PC-3 (cell line): Measurements from ENCODE around the gene IL36B. TPM values are rescaled to one million over a fixed set of nuclear protein-coding genes. Genes with fewer than 3 reads are reported as not detected.

Experiments
- ATAC-seq: fragments of 200-7000 bp; cut with Tn5 transposase; 2 replicates; pipeline ENCODE4 v1.9.1; 2020; ENCODE audit warnings: mild to moderate bottlenecking, moderate library complexity
- Bru-seq: library from RNA; stranded (reverse); fragments of 400-500 nt; gene quantifications from one replicate; lab custom pipeline; 2021; lab: Mats Ljungman, UMichigan
- BruChase-seq, 2 experiments: library from RNA; stranded (reverse); fragments of 400-500 nt; gene quantifications; one replicate each; lab custom pipeline; 2021; lab: Mats Ljungman, UMichigan
- BruUV-seq: library from RNA; stranded (reverse); fragments of 400-500 nt; replicated peaks from 2 replicates; lab custom pipeline; 2021; lab: Mats Ljungman, UMichigan
- CTCF ChIA-PET: fragments of 300-600 bp; sonication (Branson Sonifier 250); formaldehyde crosslinking; loops from one replicate; lab custom pipeline; 2022; ENCODE audit warnings: antibody characterized with exemption; lab: Charles Lee
- POLR2A ChIA-PET: fragments of 300-600 bp; sonication (Branson Sonifier 250); formaldehyde crosslinking; loops from one replicate; lab custom pipeline; 2022; ENCODE audit warnings: antibody characterized with exemption; ENCODE audit not compliant: unreplicated experiment; lab: Charles Lee
- DNase-seq: peaks from one replicate; pipeline ENCODE4 v3.0.0-alpha.2; 2015
- H2AFZ ChIP-seq: fragments of 300-600 bp; sonication (generic); 2 replicates; pipeline ENCODE4 v1.6.0; 2016; ENCODE audit warnings: antibody characterized with exemption, low read length
- H3F3A ChIP-seq: fragments of 300-600 bp; sonication (generic); one replicate; pipeline ENCODE4 v1.6.0; 2017; ENCODE audit warnings: antibody characterized with exemption, low read length, control low read depth, mild to moderate bottlenecking; ENCODE audit not compliant: unreplicated experiment
- H3K27ac ChIP-seq: fragments of 300-600 bp; sonication (generic); 2 replicates; pipeline ENCODE4 v1.5.1; 2016; ENCODE audit warnings: mild to moderate bottlenecking, low read length
- H3K27me3 ChIP-seq: fragments of 300-600 bp; sonication (generic); 2 replicates; pipeline ENCODE4 v1.6.1; 2016; ENCODE audit warnings: low read length, mixed read lengths
- H3K36me3 ChIP-seq: fragments of 300-600 bp; sonication (generic); 2 replicates; pipeline ENCODE4 v1.6.1; 2016; ENCODE audit warnings: low read depth, mixed run types, low read length, mixed read lengths
- H3K4me1 ChIP-seq: fragments of 300-600 bp; sonication (generic); 2 replicates; pipeline ENCODE4 v1.5.1; 2016; ENCODE audit warnings: low read length; ENCODE audit not compliant: insufficient read depth
- H3K4me2 ChIP-seq: fragments of 300-600 bp; sonication (generic); 2 replicates; pipeline ENCODE4 v1.6.0; 2016; ENCODE audit warnings: low read length
- H3K4me3 ChIP-seq: fragments of 300-600 bp; sonication (generic); 2 replicates; pipeline ENCODE4 v1.5.1; 2016; ENCODE audit warnings: mild to moderate bottlenecking, low read length, mixed read lengths
- H3K79me2 ChIP-seq: fragments of 300-600 bp; sonication (generic); 2 replicates; pipeline ENCODE4 v1.6.1; 2017; ENCODE audit warnings: low read length, mixed read lengths
- H3K9ac ChIP-seq: fragments of 300-600 bp; sonication (generic); 2 replicates; pipeline ENCODE4 v1.6.0; 2016; ENCODE audit warnings: mild to moderate bottlenecking, low read length
- H3K9me2 ChIP-seq: fragments of 300-600 bp; sonication (generic); replicated peaks from 2 replicates; pipeline ENCODE4 v1.6.1; 2016; ENCODE audit warnings: mixed run types, low read length, mixed read lengths
- H3K9me3 ChIP-seq: fragments of 300-600 bp; sonication (generic); 2 replicates; pipeline ENCODE4 v1.6.1; 2016; ENCODE audit warnings: low read length, mixed read lengths
- H4K20me1 ChIP-seq: fragments of 300-600 bp; sonication (generic); 2 replicates; pipeline ENCODE4 v1.6.1; 2016; ENCODE audit warnings: low read length, mixed read lengths
- EZH2 ChIP-seq: fragments of 300-600 bp; sonication (generic); IDR thresholded peaks from one replicate; pipeline ENCODE4 v1.6.1; 2017; ENCODE audit warnings: antibody characterized with exemption, mild to moderate bottlenecking, low read length; ENCODE audit not compliant: unreplicated experiment
- EZH2phosphoT487 ChIP-seq: fragments of 300-600 bp; sonication (generic); IDR thresholded peaks from 2 replicates; pipeline ENCODE4 v1.6.1; 2018; ENCODE audit warnings: mild to moderate bottlenecking, antibody characterized with exemption, low read length, borderline replicate concordance
- intact Hi-C: fragments of 100-400 bp; cut with micrococcal nuclease; formaldehyde crosslinking; loops from 2 replicates; pipeline ENCODE4 v1.9.0; 2023
- long read RNA-seq: library from polyadenylated mRNA; unstranded; transcript quantifications from one replicate; pipeline ENCODE4 v2.0.0, GENCODE V29; 2021; ENCODE audit not compliant: unreplicated experiment
- total RNA-seq: library from RNA; depleted of rRNA; stranded (reverse); fragments of >200 nt; gene quantifications from 2 replicates; pipeline ENCODE4 v1.2.3, GENCODE V29; 2014; rRNA removed
- TF ChIP-seq, protein P1 (sequence below): fragments of 300-600 bp; sonication (generic); conservative IDR thresholded peaks from 2 replicates; pipeline ENCODE4 v1.5.1; 2017; ENCODE audit warnings: antibody characterized with exemption, low read depth, mild to moderate bottlenecking, low read length

The IL36B gene
- total RNA-seq (not detected in 2 replicates), Bru-seq, nascent RNA (percentile 8 among the genes with signal in this experiment), BruChase-seq, experiment 1, labeled RNA remaining after a 6-hour chase (percentile 7 among the genes with signal in this experiment), BruChase-seq, experiment 2, labeled RNA remaining after a 2-hour chase (percentile 2 among the genes with signal in this experiment)
- long read RNA-seq: 0 reads

DNA sequence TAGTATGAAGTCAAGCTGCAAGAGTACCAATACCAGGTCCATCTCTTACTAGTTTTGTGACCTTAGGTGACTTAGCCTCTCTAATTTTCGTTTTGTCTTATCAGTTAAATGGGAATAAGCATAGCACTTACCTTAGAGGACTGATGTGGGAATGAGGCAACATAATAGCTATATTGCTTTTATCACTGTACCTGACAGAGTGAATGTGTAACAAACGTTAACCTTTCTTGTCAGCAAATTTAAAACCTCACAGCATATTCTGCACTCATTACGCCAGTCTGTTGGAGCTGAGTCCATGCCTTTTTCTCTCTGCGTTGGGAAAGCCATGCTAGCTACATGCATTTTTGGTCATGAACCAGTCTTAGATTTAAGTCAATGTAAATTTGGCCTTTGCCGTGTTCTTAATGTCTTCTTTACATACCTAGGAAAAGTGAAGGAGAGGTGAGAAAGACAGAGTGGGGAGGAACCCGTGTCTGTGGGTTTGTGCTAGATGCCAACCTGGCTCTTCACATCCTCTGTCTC is at the start of gene IL36B:
IL36B (minus strand) TSS at position 472 of the 522 bp plus-strand sequence.
- CTCF ChIA-PET: no interaction called here
- no peak within 1 kb of the TSS for H3K4me3 ChIP-seq
- H3K9me2 ChIP-seq: no peaks in the 10 kb centered on the region
- no peak for DNase-seq
- no peak within 1 kb of the TSS for H3K9ac ChIP-seq
- H3K4me2 ChIP-seq: no peak within 1 kb of the TSS
- H3K79me2 ChIP-seq: no peaks in the 10 kb centered on the region
- intact Hi-C loops: no loop called here
- H3K4me1 ChIP-seq: no peaks in the 10 kb centered on the region
- no peaks in the 10 kb centered on the region for H3F3A ChIP-seq
- BruUV-seq: no TSS peak
- H3K27ac ChIP-seq: no peak within 1 kb of the TSS
- H2AFZ ChIP-seq: no peak within 1 kb of the TSS
- peaks cover 3% of the 10 kb centered on the region; the same call in 1 of the 2 replicates for H3K9me3 ChIP-seq
- no peaks in the 10 kb centered on the region for H3K36me3 ChIP-seq
- no peak for TF ChIP-seq EZH2
- no peak for TF ChIP-seq EZH2phosphoT487
- TF ChIP-seq, protein P1, sequence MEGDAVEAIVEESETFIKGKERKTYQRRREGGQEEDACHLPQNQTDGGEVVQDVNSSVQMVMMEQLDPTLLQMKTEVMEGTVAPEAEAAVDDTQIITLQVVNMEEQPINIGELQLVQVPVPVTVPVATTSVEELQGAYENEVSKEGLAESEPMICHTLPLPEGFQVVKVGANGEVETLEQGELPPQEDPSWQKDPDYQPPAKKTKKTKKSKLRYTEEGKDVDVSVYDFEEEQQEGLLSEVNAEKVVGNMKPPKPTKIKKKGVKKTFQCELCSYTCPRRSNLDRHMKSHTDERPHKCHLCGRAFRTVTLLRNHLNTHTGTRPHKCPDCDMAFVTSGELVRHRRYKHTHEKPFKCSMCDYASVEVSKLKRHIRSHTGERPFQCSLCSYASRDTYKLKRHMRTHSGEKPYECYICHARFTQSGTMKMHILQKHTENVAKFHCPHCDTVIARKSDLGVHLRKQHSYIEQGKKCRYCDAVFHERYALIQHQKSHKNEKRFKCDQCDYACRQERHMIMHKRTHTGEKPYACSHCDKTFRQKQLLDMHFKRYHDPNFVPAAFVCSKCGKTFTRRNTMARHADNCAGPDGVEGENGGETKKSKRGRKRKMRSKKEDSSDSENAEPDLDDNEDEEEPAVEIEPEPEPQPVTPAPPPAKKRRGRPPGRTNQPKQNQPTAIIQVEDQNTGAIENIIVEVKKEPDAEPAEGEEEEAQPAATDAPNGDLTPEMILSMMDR: no peak
- POLR2A ChIA-PET: no interaction called here
- no peaks in the 10 kb centered on the region for H3K27me3 ChIP-seq
- H4K20me1 ChIP-seq: no peaks in the 10 kb centered on the region
- no peak for ATAC-seq

DNA sequence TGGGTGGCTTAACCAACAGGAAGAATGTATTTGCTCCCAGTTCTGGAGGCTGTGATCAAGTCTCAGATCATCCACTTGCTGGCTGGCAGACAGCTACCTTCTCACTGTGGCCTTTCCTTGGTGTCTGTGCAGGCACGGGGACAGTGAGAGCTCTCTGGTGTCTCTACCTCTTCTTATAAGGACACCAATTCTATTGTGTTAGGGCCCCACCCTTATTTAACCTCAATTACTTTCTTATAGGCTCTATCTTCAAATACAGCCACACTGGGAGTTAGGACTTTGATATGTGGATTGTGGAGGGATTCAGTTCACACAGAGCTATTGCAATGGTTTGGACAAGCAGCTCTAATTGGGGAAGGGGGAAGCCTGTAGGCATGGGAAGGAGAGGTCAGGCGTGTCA is 49.5 kb upstream of the IL36B start:
- BruUV-seq: no TSS peak
- H3K4me2 ChIP-seq: no peak overlapping the region
- TF ChIP-seq EZH2phosphoT487 (no peak), EZH2 (no peak)
- TF ChIP-seq, protein P1: no peak
- no peaks in the 10 kb centered on the region for H4K20me1 ChIP-seq
- peak; percentile 44 for DNase-seq
- H3K27ac ChIP-seq: no peak overlapping the region
- H2AFZ ChIP-seq: no peak overlapping the region
- intact Hi-C loops: no loop called here
- H3K4me1 ChIP-seq: no peaks in the 10 kb centered on the region
- no peak overlapping the region for H3K9ac ChIP-seq
- H3K4me3 ChIP-seq: no peak overlapping the region
- H3K27me3 ChIP-seq: no peaks in the 10 kb centered on the region
- no peaks in the 10 kb centered on the region for H3K79me2 ChIP-seq
- no peaks in the 10 kb centered on the region for H3K9me2 ChIP-seq
- H3F3A ChIP-seq: no peaks in the 10 kb centered on the region
- peak; percentile 18; the same call in 1 of the 2 replicates for ATAC-seq
- H3K36me3 ChIP-seq: no peaks in the 10 kb centered on the region
- no peaks in the 10 kb centered on the region for H3K9me3 ChIP-seq
- ChIA-PET POLR2A (no interaction called here), CTCF (interaction anchor here (0.5 kb wide), 1 partner anchor 14 kb away, joined by 3 read pairs; no protein-coding TSS in a partner anchor)

DNA sequence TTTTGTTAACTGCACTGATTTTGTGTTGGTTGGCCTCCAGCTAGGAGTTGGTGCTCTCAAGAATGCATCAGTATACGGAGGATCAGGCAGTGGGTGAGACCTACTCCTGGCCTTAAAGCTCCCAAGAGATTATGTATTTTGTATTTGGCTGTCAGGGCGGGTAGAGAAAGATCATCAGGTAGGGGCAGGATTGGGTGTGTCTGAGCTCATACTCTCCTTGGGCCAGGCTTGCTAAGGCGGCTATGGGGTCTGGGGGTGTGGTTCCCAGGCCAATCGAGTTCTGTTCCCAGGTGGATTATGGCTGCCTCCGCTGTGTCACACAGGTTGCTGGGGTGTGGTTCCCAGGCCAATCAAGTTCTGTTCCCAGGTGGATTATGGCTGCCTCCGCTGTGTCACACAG is 45.9 kb upstream of the IL36B start:
- DNase-seq (no peak), ATAC-seq (no peak)
- no peaks in the 10 kb centered on the region for H3K4me1 ChIP-seq
- H3K4me2 ChIP-seq: no peak overlapping the region
- no peaks in the 10 kb centered on the region for H3K9me2 ChIP-seq
- ChIA-PET CTCF (no interaction called here), POLR2A (no interaction called here)
- no peak for TF ChIP-seq EZH2phosphoT487
- TF ChIP-seq, protein P1: no peak
- TF ChIP-seq EZH2: no peak
- H2AFZ ChIP-seq: no peak overlapping the region
- H3K9ac ChIP-seq: no peak overlapping the region
- no peak overlapping the region for H3K4me3 ChIP-seq
- no peaks in the 10 kb centered on the region for H3K36me3 ChIP-seq
- H3K27ac ChIP-seq: no peak overlapping the region
- H3K79me2 ChIP-seq: no peaks in the 10 kb centered on the region
- H3K9me3 ChIP-seq: no peaks in the 10 kb centered on the region
- H3F3A ChIP-seq: no peaks in the 10 kb centered on the region
- H4K20me1 ChIP-seq: no peaks in the 10 kb centered on the region
- intact Hi-C loops: no loop called here
- no peaks in the 10 kb centered on the region for H3K27me3 ChIP-seq
- BruUV-seq: no TSS peak
